Keratinocyte (primary cell): Measurements from ENCODE around the gene CRNN.

Experiments
- EZH2 ChIP-seq: IDR thresholded peaks from one replicate; pipeline ENCODE4 v1.6.1; 2012; ENCODE audit warnings: inconsistent platforms, mild to moderate bottlenecking, low read length, moderate library complexity
- TF ChIP-seq, protein P1 (sequence below), 3 experiments: IDR thresholded peaks in 1 of 3; conservative IDR thresholded peaks in 1 of 3; optimal IDR thresholded peaks in 1 of 3; 2 replicates in 2 of 3; 3 replicates in 1 of 3; pipeline versions ENCODE3 to v1.5.1; 2011; ENCODE audit warnings: low read length in 3 of 3, mild to moderate bottlenecking in 3 of 3, moderate library complexity in 2 of 3, control low read depth in 1 of 3, inconsistent platforms in 1 of 3; ENCODE audit not compliant: insufficient read depth in 2 of 3; ENCODE audit errors: extremely low read depth in 1 of 3

DNA sequence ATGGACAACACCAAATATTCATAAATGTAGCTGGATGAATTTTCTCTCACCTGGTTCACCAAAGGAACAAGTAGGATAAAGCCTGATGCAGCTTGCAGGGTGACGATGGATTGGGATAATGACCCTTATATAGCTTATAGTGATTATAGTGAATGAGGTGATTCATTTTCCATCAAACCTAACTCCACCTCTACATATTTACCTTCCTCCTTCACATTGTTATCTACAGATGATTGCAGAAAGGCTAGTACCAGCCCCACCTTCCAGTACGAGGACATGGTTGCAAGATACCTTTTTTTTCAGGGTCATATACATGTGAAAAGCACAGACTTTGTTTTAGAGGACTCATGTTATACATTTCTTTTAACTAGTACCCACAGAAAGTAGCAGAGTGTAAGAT is 54.2 kb downstream of the CRNN start, which contains the start of gene FLG2:
- TF ChIP-seq, protein P1, sequence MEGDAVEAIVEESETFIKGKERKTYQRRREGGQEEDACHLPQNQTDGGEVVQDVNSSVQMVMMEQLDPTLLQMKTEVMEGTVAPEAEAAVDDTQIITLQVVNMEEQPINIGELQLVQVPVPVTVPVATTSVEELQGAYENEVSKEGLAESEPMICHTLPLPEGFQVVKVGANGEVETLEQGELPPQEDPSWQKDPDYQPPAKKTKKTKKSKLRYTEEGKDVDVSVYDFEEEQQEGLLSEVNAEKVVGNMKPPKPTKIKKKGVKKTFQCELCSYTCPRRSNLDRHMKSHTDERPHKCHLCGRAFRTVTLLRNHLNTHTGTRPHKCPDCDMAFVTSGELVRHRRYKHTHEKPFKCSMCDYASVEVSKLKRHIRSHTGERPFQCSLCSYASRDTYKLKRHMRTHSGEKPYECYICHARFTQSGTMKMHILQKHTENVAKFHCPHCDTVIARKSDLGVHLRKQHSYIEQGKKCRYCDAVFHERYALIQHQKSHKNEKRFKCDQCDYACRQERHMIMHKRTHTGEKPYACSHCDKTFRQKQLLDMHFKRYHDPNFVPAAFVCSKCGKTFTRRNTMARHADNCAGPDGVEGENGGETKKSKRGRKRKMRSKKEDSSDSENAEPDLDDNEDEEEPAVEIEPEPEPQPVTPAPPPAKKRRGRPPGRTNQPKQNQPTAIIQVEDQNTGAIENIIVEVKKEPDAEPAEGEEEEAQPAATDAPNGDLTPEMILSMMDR (optimal IDR thresholded peaks at IDR 0.05 in 1 of 3, IDR thresholded peaks at IDR 0.05 in 1 of 3, conservative IDR thresholded peaks at IDR 0.05 in 1 of 3; ENCODE audit: extremely low read depth in 1 of 3, insufficient read depth in 2 of 3, low read length in 3 of 3): no peak
- TF ChIP-seq EZH2: no peak
